ENCODE measurements around the gene DGKB. TPM values are rescaled to one million over a fixed set of nuclear protein-coding genes. Genes with fewer than 3 reads are reported as not detected.

The DGKB gene
- total RNA-seq, 1 experiment from 2014 or later, result 0.48 TPM

DNA sequence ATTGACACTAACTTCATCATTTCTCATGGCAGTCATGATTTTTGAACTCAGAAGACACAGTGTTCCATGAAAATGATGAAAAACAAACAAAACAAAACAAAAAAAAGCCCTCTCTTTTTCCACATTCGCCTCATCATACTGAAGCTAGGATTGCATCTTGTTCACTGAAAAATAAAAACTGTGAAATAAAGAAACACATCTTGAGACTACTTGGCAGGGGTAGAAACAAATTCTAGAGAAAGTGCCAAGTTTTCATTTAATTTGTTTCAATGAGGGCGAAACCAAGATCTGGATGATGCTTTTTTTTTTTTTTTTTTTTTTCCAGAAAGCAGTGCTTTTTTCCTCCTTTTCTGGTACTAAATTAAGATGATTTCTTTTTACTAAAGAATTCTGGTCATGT lies 562.7 kb downstream of the DGKB start:
- no peaks in the 10 kb centered on the region for H3K36me3 ChIP-seq (ENCODE audit: low read depth)
- no peak overlapping the region for H3K27ac ChIP-seq
- intact Hi-C loops (cut with micrococcal nuclease; ENCODE audit: unreplicated experiment), result no loop called here
- no peaks in the 10 kb centered on the region for H3K9me2 ChIP-seq (ENCODE audit: insufficient read depth)
- H3K27me3 ChIP-seq (ENCODE audit: insufficient read depth, low read depth), result no peaks in the 10 kb centered on the region
- no peak overlapping the region for H3K4me3 ChIP-seq
- no peak overlapping the region for H2AFZ ChIP-seq
- CTCF ChIA-PET, result no interaction called here
- no peaks in the 10 kb centered on the region for H3K4me1 ChIP-seq (replicated peaks; ENCODE audit: insufficient read depth)
- no peak overlapping the region for H3K4me2 ChIP-seq
- H4K20me1 ChIP-seq (ENCODE audit: insufficient read depth), result 0 out of 2 replicates have a peak, but pooled peaks cover 4% of the 10 kb centered on the region
- POLR2A ChIA-PET (ENCODE audit: unreplicated experiment), result no interaction called here
- no TSS peak for BruUV-seq (replicated peaks)
- DNase-seq, result no peak
- no peaks in the 10 kb centered on the region for H3K79me2 ChIP-seq (ENCODE audit: low read depth)
- TF ChIP-seq, protein P1, sequence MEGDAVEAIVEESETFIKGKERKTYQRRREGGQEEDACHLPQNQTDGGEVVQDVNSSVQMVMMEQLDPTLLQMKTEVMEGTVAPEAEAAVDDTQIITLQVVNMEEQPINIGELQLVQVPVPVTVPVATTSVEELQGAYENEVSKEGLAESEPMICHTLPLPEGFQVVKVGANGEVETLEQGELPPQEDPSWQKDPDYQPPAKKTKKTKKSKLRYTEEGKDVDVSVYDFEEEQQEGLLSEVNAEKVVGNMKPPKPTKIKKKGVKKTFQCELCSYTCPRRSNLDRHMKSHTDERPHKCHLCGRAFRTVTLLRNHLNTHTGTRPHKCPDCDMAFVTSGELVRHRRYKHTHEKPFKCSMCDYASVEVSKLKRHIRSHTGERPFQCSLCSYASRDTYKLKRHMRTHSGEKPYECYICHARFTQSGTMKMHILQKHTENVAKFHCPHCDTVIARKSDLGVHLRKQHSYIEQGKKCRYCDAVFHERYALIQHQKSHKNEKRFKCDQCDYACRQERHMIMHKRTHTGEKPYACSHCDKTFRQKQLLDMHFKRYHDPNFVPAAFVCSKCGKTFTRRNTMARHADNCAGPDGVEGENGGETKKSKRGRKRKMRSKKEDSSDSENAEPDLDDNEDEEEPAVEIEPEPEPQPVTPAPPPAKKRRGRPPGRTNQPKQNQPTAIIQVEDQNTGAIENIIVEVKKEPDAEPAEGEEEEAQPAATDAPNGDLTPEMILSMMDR (conservative IDR thresholded peaks at IDR 0.05), result no peak
- no peak for TF ChIP-seq EZH2 (IDR thresholded peaks at IDR 0.05; ENCODE audit: low read depth)
- H3K9me3 ChIP-seq (ENCODE audit: insufficient read depth, low read depth), result no peaks in the 10 kb centered on the region
- no peaks in the 10 kb centered on the region for H3F3A ChIP-seq (ENCODE audit: insufficient read depth, low read depth)

DNA sequence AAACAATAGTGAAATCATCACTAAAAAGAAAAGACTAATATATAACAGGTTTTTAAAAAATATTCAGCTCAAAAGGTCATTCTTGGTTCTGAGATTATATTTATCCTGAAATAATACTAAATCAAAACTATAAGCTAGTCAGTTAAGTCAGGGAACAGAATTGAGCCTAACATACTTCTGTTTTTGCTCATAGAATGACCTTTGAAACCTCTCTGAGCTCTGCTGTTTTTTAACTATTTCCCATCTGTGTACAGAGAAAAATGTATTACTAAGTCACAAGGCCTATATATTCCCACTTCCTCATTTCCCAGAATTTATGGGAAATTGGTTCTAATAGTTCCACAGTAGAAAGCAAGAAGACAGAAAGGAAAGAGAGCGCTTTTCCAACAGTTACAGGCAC lies 566.3 kb downstream of the DGKB start:
- intact Hi-C loops (cut with micrococcal nuclease; ENCODE audit: unreplicated experiment), result no loop called here
- Histone ChIP-seq H3K36me3 (ENCODE audit: low read depth) (no peaks in the 10 kb centered on the region), H3K79me2 (ENCODE audit: low read depth) (no peaks in the 10 kb centered on the region), H3K9me3 (ENCODE audit: insufficient read depth, low read depth) (no peaks in the 10 kb centered on the region), H3K9me2 (ENCODE audit: insufficient read depth) (no peaks in the 10 kb centered on the region), H3K4me3 (no peak overlapping the region), H3K4me1 (replicated peaks; ENCODE audit: insufficient read depth) (no peaks in the 10 kb centered on the region), H3K27ac (no peak overlapping the region), H3K4me2 (no peak overlapping the region), H2AFZ (no peak overlapping the region), H4K20me1 (ENCODE audit: insufficient read depth) (0 out of 2 replicates have a peak, but pooled peaks cover 4% of the 10 kb centered on the region), H3K27me3 (ENCODE audit: insufficient read depth, low read depth) (no peaks in the 10 kb centered on the region), H3F3A (ENCODE audit: insufficient read depth, low read depth) (no peaks in the 10 kb centered on the region)
- TF ChIP-seq, protein P1 (conservative IDR thresholded peaks at IDR 0.05), result no peak
- TF ChIP-seq EZH2 (IDR thresholded peaks at IDR 0.05; ENCODE audit: low read depth), result no peak
- BruUV-seq (replicated peaks), result no TSS peak
- DNase-seq, result no peak
- POLR2A ChIA-PET (ENCODE audit: unreplicated experiment), result no interaction called here
- CTCF ChIA-PET, result no interaction called here

DNA sequence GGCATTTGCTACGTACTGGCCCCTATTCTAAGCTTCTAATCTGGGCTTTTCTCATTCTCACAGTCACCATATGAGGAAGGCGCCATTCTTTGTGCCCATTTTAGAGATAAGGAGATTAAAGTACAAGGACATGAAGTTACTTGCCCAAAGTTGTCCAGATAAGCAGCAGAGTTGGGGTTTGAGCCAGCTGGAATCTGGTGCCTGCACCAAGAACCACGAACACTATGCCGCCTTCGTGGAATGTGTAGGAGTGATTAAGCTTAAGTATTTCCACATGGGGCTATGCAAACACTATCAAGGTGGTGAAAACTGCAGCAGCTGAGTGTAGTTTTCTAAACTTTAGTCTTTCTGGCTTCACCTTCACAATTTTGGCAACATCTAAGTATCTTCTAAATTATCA lies 570.4 kb downstream of the DGKB start:
- H3K27me3 ChIP-seq (ENCODE audit: insufficient read depth, low read depth), result no peaks in the 10 kb centered on the region
- H3K36me3 ChIP-seq (ENCODE audit: low read depth), result no peaks in the 10 kb centered on the region
- ChIA-PET POLR2A (ENCODE audit: unreplicated experiment) (no interaction called here), CTCF (no interaction called here)
- H3K4me1 ChIP-seq (replicated peaks; ENCODE audit: insufficient read depth), result no peaks in the 10 kb centered on the region
- H3K27ac ChIP-seq, result no peak overlapping the region
- intact Hi-C loops (cut with micrococcal nuclease; ENCODE audit: unreplicated experiment), result no loop called here
- no peaks in the 10 kb centered on the region for H3F3A ChIP-seq (ENCODE audit: insufficient read depth, low read depth)
- no peak for TF ChIP-seq EZH2 (IDR thresholded peaks at IDR 0.05; ENCODE audit: low read depth)
- TF ChIP-seq, protein P1 (conservative IDR thresholded peaks at IDR 0.05), result no peak
- H3K9me2 ChIP-seq (ENCODE audit: insufficient read depth), result no peaks in the 10 kb centered on the region
- H3K79me2 ChIP-seq (ENCODE audit: low read depth), result no peaks in the 10 kb centered on the region
- H3K9me3 ChIP-seq (ENCODE audit: insufficient read depth, low read depth), result no peaks in the 10 kb centered on the region
- BruUV-seq (replicated peaks), result no TSS peak
- H2AFZ ChIP-seq, result no peak overlapping the region
- DNase-seq, result no peak
- no peaks in the 10 kb centered on the region for H4K20me1 ChIP-seq (ENCODE audit: insufficient read depth)
- H3K4me2 ChIP-seq, result no peak overlapping the region
- no peak overlapping the region for H3K4me3 ChIP-seq

All from PC-9 (cell line).